Measurements from ENCODE around the gene CUX1. TPM values are rescaled to one million over a fixed set of nuclear protein-coding genes. Genes with fewer than 3 reads are reported as not detected.

CUX1 gene
- total RNA-seq, 3 donors from 2014 or later = 85.2 to 167 (median 120) TPM

- TF ChIP-seq, protein P1, sequence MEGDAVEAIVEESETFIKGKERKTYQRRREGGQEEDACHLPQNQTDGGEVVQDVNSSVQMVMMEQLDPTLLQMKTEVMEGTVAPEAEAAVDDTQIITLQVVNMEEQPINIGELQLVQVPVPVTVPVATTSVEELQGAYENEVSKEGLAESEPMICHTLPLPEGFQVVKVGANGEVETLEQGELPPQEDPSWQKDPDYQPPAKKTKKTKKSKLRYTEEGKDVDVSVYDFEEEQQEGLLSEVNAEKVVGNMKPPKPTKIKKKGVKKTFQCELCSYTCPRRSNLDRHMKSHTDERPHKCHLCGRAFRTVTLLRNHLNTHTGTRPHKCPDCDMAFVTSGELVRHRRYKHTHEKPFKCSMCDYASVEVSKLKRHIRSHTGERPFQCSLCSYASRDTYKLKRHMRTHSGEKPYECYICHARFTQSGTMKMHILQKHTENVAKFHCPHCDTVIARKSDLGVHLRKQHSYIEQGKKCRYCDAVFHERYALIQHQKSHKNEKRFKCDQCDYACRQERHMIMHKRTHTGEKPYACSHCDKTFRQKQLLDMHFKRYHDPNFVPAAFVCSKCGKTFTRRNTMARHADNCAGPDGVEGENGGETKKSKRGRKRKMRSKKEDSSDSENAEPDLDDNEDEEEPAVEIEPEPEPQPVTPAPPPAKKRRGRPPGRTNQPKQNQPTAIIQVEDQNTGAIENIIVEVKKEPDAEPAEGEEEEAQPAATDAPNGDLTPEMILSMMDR (IDR thresholded peaks at IDR 0.05) = no peak
- Histone ChIP-seq H3K4me1 (ENCODE audit: low read depth) (peaks cover 34% of the 10 kb centered on the region), H3K9me3 (no peaks in the 10 kb centered on the region), H3K36me3 (ENCODE audit: low read depth) (no peaks in the 10 kb centered on the region), H3K4me3 (no peak overlapping the region)
- no peak for DNase-seq
- intact Hi-C loops (cut with DNase I, micrococcal nuclease) = no loop called here
- ATAC-seq = no peak
Observed at GRCh38 chr7:102095321-102096011, 278.0 kb downstream of the CUX1 start.

GRCh38 chr7:102096012-102096332, 278.5 kb downstream of the CUX1 start:
- no peaks in the 10 kb centered on the region for H3K36me3 ChIP-seq (ENCODE audit: low read depth)
- peaks cover 34% of the 10 kb centered on the region for H3K4me1 ChIP-seq (ENCODE audit: low read depth)
- intact Hi-C loops (cut with DNase I, micrococcal nuclease) = no loop called here
- DNase-seq = no peak
- H3K9me3 ChIP-seq = no peaks in the 10 kb centered on the region
- no peak for ATAC-seq
- H3K4me3 ChIP-seq = no peak overlapping the region
- TF ChIP-seq, protein P1 (IDR thresholded peaks at IDR 0.05) = no peak

DNA sequence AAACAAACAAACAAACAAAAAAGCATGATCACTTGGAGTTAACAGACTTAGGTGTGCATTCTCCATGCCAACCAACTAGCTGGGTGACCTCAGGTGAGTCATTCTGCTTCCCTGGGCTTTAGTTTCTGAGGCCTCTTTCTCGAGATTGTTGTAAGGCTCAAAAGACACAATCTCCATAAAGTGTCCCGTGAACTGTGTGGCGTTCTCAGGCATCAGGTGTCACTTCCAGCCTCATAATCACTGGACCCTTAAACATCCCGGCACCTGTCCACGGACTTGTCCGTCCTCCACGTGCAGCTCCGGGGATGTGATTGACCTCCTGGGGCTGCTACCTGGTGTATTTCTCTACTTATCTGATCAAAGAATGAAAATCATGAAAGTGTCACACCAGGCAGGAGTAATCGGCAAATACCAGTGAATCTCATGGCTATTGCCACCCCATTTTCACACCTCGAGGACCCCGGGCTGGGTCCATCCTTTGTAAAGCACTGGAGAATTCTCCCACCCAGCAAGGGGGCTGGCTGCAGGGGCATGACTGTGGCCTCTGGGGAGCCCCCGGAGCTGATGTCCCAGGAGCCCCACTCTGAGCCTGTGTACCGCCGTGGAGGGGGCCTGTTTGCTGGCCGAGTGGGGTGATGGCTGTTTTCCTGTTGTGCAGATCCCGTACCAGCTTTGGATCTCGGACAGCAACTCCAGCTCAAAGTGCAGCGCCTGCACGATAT, 279.4 kb downstream of the CUX1 start:
- peak; percentile 41 for ATAC-seq
- peak in 2 of 3 donors; percentile 44 to 51 for DNase-seq

DNA sequence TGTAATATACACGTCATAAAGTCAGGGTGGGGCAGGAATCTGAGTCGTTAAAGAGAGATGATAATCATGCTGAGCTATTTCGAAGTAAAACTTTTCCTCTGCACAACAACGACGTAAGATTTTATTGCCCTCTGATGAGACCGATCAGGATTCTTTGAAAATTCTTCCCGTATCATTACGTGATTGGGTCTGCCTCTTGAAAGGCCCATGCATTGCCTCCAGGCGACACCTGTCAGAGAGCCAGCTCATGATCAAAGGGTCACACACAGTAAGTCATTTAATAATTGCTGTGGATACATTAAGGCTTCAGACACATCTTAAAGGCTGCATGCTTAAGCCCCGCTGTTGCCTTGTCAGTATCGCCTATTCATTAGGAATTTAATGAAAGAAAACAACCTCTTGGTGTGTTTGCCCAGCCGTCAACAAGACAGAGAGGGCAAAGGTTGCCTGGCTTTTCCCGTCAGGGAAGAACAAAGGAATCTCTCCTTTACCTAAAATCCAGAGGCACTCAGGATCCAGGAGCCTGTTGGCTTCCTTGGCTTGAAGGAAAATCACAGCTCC, 280.3 kb downstream of the CUX1 start:
- ATAC-seq = peak; percentile 81
- intact Hi-C loops (cut with DNase I, micrococcal nuclease) = no loop called here
- H3K9me3 ChIP-seq = no peaks in the 10 kb centered on the region
- DNase-seq = peak in 1 of 3 donors; percentile 57
- H3K4me1 ChIP-seq (ENCODE audit: low read depth) = peaks cover 34% of the 10 kb centered on the region
- no peak overlapping the region for H3K4me3 ChIP-seq
- TF ChIP-seq, protein P1 (IDR thresholded peaks at IDR 0.05) = no peak
- H3K36me3 ChIP-seq (ENCODE audit: low read depth) = no peaks in the 10 kb centered on the region

More for the DNA sequence above, 279.4 kb downstream of the CUX1 start:
- Histone ChIP-seq H3K4me1 (ENCODE audit: low read depth) (peaks cover 34% of the 10 kb centered on the region), H3K4me3 (no peak overlapping the region), H3K9me3 (no peaks in the 10 kb centered on the region), H3K36me3 (ENCODE audit: low read depth) (no peaks in the 10 kb centered on the region)
- intact Hi-C loops (cut with DNase I, micrococcal nuclease) = no loop called here
- TF ChIP-seq, protein P1 (IDR thresholded peaks at IDR 0.05) = no peak

DNA sequence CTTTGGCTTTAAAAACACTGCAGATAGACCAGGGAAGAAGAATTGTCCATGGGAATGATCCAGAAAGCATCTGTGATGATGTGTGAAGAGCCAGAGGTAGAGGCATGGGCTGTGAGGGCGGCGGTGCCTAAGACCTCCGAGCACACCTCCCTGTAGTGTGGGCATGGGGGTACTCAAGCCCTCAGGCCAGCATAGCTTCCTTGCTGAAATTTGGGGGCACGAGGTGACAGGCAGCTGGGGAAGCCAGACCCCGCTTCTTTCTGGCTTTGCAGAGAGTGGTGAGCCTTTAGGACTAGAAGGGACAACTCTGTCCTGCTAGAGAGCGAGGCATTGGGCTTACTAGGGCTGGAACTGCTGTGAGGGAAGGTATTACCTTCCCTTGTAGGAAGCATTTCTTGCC, 281.6 kb downstream of the CUX1 start:
- DNase-seq (no peak), ATAC-seq (no peak)
- H3K9me3 ChIP-seq = no peaks in the 10 kb centered on the region
- no peaks in the 10 kb centered on the region for H3K36me3 ChIP-seq (ENCODE audit: low read depth)
- intact Hi-C loops (cut with DNase I, micrococcal nuclease) = no loop called here
- TF ChIP-seq, protein P1 (IDR thresholded peaks at IDR 0.05) = no peak
- H3K4me3 ChIP-seq = no peak overlapping the region
- peaks cover 27% of the 10 kb centered on the region for H3K4me1 ChIP-seq (ENCODE audit: low read depth)

Data from mucosa of descending colon (tissue), 3 donors.